Measurements from ENCODE around the gene SERHL2.

The SERHL2 gene

GRCh38 chr22:42610186-42610585 lies 56.4 kb downstream of the SERHL2 start:
- no peak for DNase-seq

GRCh38 chr22:42611051-42611450 lies 57.3 kb downstream of the SERHL2 start:
- no peak for DNase-seq

DNA sequence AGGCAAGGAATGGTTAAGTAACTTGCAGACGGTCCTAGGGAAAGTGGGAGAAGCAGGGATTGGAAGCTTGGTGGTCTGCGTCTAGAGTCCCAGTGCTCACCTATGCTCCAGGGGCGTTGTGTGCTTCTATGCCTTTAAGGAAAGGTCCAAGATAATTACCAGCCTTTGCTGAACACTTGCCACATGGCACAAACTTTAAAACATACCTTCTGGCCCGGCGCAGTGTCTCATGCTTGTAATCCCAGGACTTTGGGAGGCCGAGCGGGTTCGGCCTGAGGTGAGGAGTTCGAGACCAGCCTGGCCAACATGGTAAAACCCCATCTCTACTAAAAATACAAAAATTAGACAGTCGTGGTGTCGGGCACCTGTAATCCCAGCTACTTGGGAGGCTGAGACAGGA lies 58.6 kb downstream of the SERHL2 start:
- DNase-seq = no peak

- peak; percentile 43 for DNase-seq
Measured at GRCh38 chr22:42613872-42614301, 60.1 kb downstream of the SERHL2 start.

DNA sequence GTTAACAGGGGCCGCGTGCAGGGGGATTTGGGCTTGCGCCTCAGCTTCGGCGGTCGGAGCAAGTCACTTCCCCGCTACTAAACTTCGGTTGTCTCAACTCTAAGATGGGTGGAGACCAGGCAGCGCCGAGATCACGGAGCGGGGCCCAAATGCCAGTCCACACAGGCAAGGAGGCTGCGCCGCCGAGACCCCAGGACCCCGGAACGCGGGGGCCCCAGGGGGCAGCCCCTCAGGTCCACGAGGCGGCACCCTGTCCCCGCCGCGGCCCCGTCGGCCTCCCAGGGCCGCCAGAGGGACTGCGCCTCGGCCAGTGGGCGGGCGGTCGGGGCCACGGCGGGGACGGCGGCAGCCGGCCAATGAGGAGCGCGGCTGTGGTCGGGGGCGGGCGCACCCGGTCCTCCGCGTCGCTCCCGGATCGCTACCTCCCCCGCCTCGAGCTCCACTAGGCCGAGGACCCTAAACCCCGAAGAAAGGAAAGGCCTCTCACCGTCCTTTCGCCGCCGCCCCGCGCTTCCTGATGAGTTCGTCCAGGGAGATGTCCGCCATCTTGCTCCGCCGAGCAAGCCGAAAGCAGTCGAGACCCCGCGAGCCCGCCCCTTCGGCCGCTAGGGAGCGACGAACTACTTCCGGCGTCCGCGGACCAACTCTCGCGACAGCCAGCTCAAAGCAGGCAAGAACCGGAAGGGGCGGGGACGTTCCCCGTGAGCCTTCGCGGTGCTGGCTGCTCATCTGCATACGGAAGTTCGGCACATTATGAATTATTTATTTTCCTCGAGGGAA lies 60.7 kb downstream of the SERHL2 start, which contains the start of gene POLDIP3:
POLDIP3 (minus strand) TSS at position 572 of the 780 bp plus-strand sequence; CDS start at position 546, 26 bp downstream.
- DNase-seq = peak; percentile 98

DNA sequence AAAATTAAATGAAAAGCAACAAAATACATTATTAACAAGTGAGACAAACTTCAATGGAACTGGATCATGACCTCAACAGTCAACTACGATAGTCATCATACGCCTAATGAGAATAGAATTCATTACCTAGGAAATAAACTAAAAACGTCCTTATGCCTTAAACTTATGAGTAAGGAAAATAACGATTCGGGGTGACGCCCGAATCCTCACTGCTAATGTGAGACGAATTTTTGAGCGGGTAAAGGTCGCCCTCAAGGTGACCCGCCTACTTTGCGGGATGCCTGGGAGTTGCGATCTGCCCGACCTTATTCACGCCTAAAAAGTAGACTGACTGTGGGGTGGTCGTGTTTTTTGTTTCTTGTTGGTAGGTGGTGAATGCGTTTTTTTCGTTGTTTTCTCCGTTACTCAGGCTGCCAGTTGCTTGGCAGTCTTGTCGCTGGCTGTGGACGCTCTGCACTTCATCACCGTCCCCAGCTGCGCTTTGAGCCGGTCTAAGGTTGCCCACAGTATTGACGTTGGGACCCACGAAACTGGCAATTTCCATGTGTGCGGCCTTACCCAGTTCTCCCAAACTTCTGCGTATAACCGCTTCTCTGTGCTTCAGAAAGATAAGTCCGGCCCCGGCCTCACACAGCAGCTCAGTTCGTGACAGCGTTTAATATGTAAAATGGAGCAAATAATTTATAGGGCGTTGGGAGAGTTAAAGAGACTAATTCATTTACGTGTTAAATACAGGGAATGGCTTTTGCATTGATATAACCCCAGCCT lies 61.5 kb downstream of the SERHL2 start:
- peak; percentile 99 for DNase-seq

GRCh38 chr22:42615860-42616175 lies 62.1 kb downstream of the SERHL2 start:
- DNase-seq = peak; percentile 88

DNA sequence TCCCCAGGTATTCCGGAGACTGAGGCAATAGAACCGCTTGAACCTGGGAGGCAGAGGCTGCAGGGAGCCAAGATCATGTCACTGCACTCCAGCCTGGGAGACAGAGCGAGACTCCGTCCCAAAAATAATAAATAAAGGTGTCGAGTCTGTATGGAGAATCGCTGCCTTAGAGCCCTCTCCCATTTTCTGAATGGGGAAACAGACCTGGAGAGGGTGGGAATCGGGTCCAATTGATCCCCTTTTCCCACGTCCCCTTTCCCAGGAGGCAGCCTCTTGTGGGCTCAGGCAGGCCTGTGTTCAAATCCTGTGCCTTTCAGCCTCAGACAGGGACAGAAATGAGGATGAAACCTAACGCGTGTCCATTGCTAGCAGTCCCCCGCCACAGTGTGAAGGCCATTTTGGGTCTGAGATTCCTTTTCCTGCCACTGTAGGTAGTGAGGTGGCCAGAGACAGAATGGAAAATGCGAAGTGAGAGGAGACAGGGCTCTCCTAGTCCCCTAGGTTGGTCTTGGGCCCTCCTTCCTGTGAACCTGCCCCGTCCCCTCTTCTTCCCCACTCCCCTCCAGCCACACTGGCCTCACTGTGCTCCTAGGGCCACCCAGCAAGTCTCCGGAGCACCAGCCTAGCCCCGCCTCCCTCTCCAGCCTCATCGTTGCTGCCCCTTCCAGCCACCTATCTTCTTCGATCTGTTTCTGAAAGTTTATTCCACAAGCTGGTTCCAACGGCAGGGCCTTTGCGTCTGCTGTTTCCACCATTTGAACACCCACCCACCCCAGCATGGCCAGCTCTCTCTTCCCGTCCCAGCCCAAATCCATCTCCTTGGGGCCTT lies 63.6 kb downstream of the SERHL2 start:
- peak; percentile 34 for DNase-seq

DNA sequence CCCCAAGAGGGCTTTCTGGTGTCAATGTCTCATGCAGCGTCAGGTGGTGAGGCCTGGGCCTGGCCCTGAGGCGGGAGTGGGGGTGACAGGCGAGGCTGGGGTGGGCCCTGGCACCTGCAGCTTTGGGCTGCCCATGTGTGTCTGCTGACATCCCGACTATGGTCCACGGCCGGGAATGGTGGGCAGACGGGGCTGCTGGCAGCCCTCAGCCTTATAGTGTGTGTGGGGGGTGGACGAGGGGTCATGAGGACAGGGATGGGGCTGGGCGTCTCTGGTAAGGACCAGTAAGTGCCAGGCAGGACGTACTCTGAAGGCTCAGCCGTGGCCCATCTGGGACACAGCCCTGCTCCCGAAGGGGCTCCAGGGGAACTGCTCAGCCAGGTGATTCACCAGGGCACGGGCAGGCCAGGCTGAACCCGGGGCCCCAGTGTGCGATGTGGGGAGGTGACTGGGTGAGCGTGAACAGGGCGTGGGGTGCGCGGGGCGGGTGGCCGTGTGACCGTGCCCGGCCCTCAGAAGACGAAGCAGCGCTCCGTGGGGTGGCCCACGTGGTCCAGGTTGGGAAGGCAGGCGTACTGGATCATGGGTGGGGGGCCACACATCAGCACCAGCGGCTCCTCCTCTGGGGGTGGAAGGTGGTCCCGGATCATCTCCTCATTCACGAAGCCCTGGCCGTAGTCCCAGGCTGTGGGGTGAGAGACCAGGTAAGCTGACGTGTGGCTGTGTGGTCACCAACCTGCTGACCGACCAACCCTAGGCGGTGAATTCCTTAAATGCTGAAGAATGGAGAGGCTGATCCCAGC lies 65.7 kb downstream of the SERHL2 start:
- DNase-seq = no peak

- no peak for DNase-seq
Measured at GRCh38 chr22:42620084-42620483, 66.3 kb downstream of the SERHL2 start.

DNA sequence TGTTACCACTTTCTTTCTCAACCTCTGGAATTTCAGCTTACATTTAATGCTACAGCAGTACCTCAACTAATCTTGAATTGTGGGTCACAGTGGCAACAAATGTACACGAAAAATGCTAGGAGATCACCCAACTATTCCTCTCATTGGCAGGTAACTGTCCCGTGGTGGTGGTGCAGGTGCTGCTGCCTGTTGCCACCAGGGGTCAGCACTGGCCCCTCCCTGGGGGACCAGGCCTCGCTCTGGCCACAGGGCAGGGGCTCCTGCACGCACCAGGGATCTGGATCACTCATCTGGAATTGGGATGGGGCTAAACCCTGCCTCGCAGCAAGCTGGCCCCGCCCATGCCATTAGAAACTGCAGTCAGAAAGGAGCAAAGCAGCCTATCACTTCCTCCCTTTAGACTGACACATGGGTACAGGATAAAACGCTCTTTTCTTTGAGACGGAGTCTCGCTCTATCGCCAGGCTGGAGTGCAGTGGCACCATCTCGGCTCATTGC lies 67.8 kb downstream of the SERHL2 start:
- DNase-seq = peak; percentile 76

DNA sequence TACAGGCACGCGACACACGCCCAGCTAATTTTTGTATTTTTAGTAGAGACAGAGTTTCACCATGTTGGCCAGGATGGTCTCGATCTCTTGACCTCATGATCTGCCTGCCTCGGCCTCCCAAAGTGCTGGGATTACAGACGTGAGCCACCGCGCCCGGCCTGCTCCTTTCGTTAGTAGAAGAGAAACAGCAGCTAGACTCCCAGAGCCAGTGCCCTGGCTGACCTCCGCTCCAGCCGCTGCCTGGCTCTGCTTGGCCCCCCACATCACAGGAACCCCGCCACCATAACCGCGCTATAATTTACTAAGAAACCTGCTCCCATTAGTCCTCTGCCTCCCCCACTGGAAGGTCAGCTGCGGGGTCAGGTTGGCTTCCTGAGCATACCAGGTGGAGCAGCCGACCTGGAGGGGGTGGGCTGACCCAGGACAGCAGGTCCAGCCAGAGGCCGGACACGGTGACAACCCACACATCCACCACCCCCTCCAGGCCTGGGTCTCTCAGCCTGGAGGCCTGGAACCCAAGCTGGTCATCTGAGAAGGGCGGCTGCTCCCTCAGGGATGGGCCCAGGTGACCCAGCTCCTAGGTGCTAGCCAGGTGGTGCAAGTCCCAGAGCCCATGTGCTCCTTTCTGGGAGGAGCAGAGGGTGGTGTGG lies 68.4 kb downstream of the SERHL2 start:
- no peak for DNase-seq

DNA sequence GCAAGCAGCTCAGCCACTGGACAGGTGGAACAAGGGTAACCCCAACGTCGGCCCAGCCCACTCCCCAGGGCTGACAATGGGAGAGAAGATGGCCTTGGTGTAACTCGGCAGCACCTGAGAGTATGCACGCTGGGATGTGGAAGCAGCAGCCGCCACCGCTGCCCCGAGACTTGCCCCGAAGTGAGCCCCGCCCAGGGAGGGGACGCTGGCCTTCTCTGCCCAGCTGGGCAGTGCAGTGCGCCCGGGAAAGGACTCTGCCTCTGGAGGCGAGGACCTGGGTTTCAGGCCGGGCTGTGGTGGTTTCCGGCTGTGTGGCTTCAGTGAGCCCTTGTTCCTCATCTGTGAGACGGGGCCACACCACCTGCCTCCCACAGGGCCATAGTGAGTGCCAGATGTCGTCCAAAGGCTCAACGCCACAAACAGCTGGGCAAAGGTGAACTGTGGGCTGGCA lies 69.6 kb downstream of the SERHL2 start:
- no peak for DNase-seq
